Skin epidermis (tissue), 12 donors: ENCODE results near the gene TNFAIP8L1.

ENCODE experiments used
- H3K27ac ChIP-seq, 21 experiments: fragments of 200-600 bp; sonication (generic) in 11 of 21; one replicate each; pipeline ENCODE4 v1.5.0; 2020; ENCODE audit warnings: mild to moderate bottlenecking in 3 of 21, inconsistent platforms in 2 of 21, moderate library complexity in 2 of 21
- H3K4me3 ChIP-seq, 7 experiments: fragments of 200-600 bp; sonication (generic) in 2 of 7; one replicate each; pipeline ENCODE4 v1.5.0; 2020; ENCODE audit warnings: inconsistent platforms in 2 of 7, mild to moderate bottlenecking in 2 of 7, moderate library complexity in 1 of 7

Gene TNFAIP8L1

DNA sequence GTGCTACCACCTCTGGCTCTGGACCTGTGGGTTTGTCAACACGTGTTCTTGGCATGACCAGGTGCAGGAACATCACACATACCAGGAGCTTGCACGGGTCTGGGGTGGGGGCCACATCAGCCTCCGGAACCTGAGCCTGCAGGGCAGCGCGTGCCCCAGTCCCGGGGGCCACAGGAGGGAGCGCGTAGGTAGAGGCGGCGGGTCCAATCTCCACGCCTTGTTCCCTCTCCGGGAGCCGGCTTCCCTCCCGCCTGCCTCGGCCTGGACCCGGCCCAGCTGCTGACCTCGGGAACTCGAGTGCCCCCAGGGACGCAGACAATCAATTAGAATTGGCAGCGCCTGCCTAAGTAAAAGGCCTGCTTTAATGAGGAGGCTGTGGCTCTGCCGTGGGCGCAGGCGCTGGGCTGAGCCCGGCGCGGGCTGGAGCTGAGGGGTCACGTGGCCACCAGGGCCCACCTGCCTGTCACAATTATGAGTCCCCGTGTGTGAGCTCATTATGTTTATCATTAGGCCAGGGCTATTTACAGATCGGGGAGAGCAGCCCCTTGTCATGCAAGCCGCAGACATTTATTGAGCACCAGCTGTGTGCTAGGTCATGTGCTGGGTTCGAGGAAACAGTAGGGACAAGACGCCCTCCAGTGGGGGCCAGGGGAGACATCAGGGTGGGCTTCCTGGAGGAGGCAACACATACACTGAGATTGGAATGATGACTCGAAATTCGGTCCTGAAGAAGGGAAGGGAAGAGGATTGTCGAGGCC is 32.2 kb upstream of the TNFAIP8L1 start:
- Histone ChIP-seq H3K4me3 (no peak overlapping the region), H3K27ac (no peak overlapping the region)

- H3K27ac ChIP-seq = no peak overlapping the region
- no peak overlapping the region for H3K4me3 ChIP-seq
Measured at GRCh38 chr19:4609878-4610511, 29.3 kb upstream of the TNFAIP8L1 start.

DNA sequence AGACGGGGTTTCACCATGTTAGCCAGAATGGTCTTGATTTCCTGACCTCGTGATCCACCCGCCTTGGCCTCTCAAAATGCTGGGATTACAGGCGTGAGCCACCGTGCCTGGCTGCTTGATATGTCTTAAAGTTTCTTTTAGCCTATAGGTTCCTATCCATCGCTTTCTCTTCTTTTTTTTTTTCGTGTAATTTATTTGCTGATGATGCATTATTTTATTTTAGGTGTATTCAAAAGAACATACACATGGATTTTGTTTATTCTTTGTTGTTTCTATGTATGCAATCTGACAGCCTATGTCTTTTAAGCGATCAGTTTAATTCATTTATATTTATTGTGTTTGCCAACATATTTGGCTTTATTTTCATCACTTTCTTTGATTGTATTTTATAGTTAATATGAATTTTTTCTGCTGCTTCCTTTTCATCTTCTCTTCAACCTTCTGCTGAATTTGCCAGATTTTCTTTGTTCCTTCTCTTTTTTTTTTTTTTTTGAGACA is 26.0 kb upstream of the TNFAIP8L1 start:
- Histone ChIP-seq H3K27ac (no peak overlapping the region), H3K4me3 (no peak overlapping the region)

DNA sequence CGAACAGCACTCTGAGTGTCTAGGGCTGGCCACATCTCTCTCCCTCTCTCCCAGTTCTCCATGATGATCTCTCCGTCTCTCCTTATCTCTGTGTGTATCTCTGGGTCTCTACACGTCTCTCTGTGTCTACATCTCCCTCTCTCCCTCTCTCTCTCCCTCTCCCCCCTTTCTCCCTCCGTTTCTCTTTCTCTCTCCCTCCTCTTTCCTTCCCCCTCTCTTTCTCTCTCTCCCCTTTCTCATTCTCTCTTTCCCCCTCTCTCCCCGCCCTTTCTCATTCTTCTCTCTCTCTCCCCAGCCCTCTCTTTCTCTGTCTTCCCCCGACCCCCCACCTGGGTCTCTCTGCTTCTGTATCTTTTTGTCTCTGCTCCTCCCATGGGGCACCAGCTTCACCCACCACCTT is 21.3 kb upstream of the TNFAIP8L1 start:
- no peak overlapping the region for H3K27ac ChIP-seq
- no peak overlapping the region for H3K4me3 ChIP-seq

DNA sequence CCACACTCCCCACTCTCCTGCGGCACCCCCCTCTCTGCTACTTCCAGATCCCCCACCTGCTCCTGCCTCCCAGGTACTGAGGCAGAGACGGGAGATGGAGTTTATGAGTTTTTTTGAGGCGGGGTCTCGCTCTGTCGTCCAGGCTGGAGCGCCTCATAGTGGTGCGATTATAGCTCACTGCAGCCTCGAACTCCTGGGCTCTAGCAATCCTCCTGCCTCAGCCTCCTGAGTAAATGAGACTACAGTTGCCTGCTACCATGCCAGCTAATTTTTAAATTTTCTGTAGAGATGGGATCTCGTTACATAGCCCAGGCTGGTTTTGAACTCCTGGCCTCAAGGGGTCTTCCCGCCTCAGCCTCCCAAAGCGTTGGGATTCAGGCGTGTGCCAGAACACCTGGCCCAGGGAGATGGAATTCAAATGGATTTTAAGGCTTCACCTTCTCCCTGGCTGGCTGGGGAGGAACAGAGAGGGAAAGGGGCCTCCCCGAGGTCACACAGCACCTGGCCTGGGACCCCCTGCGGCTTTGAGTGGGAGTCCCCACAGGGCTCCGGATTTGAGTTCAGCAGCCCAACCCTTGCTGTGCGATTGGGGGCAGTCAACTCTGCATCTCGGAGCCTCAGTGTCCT is 19.5 kb upstream of the TNFAIP8L1 start:
- Histone ChIP-seq H3K4me3 (no peak overlapping the region), H3K27ac (no peak overlapping the region)

DNA sequence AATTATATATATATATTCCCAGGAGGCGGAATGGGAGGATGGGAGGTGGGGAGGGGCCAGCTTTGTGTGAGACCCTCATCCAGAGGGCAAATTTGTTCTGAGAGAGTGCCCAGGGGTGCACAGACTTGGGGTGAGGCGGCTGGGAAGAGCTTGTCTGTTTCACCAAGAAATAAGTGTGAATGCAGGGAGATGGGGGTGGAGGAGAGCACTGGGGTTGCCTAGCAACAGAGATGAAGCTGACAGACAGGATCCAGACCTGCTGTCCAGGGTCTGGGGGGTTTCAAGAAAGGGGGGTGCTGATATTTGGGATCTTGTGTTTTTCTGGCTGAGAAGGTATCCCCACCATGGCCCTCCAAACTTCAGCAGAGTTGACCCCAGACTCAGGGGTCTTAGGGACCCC is 18.6 kb upstream of the TNFAIP8L1 start:
- Histone ChIP-seq H3K4me3 (no peak overlapping the region), H3K27ac (no peak overlapping the region)

DNA sequence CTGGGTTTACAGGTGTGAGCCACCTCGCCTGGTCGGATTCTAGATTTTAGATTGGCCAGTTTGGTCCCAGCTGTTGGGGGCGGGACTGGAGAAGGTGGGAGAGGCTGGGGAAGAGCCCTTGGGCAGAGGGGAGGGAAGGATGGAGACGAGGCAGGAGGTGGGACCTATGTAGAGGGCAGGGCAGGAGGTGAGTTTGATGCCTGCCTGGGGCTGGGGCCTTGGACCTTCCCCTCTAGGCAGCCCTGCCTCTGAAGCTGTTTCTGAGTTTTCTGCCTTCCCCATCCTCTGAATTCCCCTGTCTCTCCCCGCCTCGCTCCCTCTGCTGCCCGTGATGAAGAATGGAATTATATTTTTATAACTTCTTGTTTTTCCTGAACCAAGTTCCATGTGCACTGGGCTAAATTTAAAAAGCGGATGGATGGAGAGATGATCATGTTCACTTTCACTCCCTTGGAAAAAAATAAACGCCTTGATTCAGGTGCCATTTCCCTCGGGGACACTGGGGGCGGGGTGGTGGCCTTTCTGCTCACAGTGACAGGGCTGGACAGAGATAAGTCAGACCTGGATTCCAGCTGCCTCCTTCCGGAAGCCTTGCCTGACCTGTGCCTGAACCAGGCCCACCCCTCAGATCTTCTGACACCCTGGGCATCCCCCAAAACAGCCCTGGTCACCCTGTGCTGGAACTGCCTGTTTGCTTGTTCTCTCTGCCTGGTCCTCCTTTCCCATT is 16.5 kb upstream of the TNFAIP8L1 start:
- Histone ChIP-seq H3K27ac (no peak overlapping the region), H3K4me3 (no peak overlapping the region)

GRCh38 chr19:4624301-4624700 is 15.0 kb upstream of the TNFAIP8L1 start:
- Histone ChIP-seq H3K4me3 (no peak overlapping the region), H3K27ac (no peak overlapping the region)

DNA sequence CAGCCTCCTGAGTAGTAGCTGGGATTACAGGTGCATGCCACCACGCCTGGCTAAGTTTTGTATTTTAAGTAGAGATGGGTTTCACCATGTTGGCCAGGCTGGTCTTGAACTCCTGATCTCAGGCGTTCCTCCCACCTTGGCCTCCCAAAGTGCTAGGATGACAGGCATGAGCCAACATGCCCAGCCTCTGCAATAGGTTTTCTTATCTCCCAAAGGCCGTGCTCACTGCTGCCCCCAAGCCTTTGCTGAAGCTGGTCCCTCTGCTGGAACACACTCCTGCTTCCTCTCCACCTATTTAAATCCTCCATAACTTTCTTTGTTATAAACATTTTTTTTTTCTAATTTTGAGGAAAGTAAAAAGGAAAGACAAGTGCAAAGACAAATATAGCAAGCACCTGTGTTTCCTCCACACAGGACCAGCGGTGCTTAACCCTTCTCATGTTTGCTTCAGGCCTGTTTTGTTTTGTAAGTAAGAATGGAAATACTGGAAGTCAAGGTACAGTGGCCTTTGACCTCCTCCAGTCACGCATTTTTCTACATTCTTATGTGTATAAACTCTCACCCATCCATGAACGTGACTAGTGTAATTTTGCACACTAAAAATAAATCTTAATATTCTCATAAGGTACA is 14.5 kb upstream of the TNFAIP8L1 start:
- H3K27ac ChIP-seq = no peak overlapping the region
- no peak overlapping the region for H3K4me3 ChIP-seq

DNA sequence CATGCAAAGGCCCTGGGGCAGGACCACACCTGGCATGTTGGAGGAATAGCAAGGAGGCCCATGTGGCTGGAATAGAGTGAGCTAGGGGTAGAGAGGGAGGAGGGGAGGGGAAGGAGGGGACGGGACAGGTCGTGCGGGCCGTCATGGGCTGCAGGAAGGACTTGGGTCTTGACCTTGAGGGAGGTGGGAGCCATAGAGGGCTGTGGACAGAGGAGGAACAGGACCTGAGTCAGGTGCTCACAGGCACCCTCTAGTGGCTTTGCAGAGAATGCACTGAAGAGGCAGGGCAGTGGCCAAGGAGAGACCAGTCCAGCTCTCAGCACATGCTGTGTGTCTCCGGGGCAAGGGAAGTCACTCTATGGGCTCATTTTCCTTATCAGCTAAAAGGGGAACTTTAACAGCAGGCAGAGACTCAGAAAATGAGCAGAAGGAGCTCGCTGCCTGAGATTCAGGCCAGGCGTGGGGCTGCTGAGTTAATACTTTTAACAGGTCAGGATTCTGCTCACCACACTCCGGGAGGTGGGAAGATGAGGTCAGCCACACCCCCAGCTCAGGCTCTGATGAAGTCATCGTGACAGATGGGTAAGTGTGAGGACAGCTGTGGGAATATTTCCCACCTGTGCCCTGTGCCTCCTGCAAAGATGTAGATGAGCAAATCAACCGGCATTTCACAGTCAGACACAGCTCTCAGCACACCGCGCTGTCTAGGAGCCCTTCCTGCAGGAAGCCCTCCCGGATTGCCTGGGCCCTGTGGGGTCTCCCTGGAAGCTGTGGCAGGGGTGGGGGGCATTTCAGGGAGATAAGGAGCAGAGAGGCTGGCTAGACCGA is 6.0 kb upstream of the TNFAIP8L1 start:
- Histone ChIP-seq H3K27ac (peak overlapping the region in 8 of 21 experiments; percentile 17 to 83 (median 26)), H3K4me3 (no peak overlapping the region)

- Histone ChIP-seq H3K27ac (peak overlapping the region in 10 of 21 experiments; percentile 5 to 83 (median 70)), H3K4me3 (peak overlapping the region; percentile 4 to 46 (median 38))
Measured at GRCh38 chr19:4635754-4636116, 3.6 kb upstream of the TNFAIP8L1 start.

GRCh38 chr19:4636151-4636717 is 3.1 kb upstream of the TNFAIP8L1 start:
- peak overlapping the region in 11 of 21 experiments; percentile 5 to 83 (median 69) for H3K27ac ChIP-seq
- H3K4me3 ChIP-seq = peak overlapping the region; percentile 4 to 46 (median 38)

DNA sequence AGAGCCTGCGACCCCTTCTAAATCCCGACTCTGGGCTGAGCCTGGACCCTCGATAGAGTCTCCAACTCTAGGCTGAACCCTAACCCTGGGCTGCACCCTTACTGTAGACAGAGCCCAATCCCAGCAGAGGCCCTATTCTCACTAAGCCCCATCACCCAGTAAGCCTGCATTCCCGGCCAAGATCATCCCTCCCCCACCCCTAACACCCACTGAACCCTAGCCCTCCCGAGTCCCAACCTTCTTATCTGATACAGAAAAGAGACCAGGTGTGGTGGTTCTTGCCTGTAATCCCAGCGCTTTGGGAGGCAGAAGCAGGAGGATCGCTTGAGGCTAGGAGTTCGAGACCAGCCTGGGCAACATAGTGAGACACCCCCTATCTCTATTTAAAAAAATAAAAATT is 2.6 kb upstream of the TNFAIP8L1 start:
- Histone ChIP-seq H3K27ac (peak overlapping the region in 5 of 21 experiments; percentile 17 to 83 (median 80)), H3K4me3 (peak overlapping the region in 3 of 7 experiments; percentile 4 to 45 (median 36))

DNA sequence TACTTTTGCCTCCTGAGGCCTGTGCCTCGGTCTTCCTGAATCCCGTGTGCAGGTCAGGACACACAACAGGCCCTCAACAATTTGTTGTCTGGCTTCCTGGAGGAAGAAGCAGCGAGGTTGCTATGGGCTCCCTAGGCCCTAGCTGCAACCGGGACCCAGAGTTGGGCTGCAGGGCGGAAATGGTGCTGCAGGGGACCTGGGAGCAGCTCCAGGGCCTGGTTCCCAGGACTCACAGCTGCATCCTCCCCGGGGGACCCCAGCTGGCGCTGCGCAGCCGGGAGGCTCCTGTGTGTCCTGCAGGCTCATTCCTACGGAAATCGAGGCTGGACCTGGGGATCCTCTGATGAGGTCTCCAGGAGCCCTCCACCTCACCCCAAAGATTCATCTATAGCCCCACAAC is 999 bp upstream of the TNFAIP8L1 start:
- Histone ChIP-seq H3K4me3 (no peak overlapping the region), H3K27ac (peak overlapping the region in 17 of 21 experiments; percentile 9 to 87 (median 79))

DNA sequence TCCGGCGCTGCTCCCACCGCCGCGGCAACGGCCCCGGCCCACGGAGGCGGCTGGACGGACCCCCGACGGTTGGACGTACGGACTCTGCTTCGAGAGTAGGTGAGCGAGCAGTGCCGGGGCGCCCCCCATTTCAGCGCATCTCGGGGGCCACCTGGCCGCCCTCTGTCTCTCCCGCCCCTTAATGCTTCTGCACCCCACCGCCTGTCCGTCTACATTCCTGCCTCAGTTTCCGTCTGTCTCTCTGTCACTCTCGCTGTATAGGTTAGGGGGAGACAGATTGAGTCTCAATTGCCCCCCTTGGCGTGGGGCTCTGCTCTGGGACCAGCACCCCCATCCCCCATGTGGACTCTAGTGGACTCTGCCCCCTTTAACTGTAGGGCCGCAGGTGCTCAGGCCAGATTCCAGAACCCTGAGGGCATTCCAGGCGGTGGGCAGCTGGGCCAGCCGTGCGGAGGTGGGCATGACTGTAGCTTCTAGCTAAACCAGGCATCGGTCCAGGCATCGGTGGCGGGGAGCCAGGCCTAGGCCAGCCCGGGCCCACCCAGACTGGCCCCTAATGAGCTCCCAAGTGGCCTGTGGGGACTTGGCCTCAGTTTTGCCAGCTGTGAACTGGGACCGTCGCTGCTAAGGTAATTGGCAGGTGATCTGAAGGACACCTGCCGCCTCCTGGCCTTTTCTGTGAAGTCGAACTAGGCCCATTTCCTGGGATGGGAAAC is 373 bp downstream of the TNFAIP8L1 start:
- H3K27ac ChIP-seq = peak overlapping the region in 20 of 21 experiments; percentile 1 to 90 (median 70)
- peak overlapping the region; percentile 55 to 79 (median 60) for H3K4me3 ChIP-seq

DNA sequence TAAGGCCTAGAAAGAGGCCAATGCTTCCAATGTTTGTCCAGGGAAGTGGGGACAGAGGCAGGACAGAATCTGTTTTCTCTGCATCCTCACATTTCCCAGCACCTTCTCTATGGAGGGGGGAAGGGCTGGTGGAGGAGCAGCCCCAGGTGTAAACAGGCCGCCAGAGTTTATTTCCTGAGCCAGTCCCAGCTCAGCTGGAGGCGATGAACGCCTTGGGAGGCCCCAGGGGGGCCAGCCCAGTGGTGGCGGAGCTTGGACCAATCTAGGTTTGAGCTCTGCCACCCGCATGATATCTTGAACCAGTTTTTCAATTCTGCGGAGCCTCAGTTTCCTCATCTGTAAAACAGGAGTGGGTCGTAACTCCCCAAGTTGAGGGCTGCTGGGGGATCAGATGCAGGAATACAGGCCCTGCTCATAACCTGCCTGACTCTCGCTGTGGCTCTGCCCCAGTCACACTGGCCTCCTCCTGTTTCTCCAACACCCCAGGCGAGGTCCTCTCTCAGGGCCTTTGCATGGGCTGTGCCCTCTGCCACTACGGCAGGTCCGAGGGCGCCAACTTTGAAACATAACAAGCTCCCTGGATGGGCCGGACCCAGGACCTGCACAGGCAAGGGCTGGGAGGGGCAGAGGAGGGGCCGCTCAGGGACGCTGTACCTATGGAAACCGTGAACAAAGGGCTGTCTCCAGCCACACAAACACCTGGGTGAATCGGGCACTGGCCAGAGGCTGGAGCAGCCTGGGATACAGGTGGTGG is 1.1 kb downstream of the TNFAIP8L1 start:
- H3K4me3 ChIP-seq = peak overlapping the region; percentile 55 to 79 (median 60)
- peak overlapping the region in 16 of 21 experiments; percentile 22 to 90 (median 71) for H3K27ac ChIP-seq

DNA sequence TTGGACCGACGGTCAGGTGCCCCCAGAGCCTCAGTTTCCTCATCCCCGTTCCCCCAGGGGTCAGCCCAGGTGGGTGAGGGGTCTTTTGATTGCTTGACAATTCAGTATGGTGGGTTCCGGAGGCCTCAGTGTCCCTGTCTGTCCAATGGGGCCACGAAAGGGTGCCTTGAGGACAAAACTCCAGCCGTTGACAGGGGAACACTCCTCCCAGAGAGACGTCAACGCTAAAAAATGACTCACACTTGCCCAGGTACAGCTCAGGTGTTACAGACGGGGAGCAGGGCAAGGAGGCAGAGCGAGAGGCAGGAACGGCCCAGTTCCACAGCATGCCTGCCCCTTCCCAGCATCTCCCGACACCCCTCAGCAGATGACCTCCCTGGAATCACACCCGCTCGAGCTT is 1.8 kb downstream of the TNFAIP8L1 start:
- peak overlapping the region in 3 of 7 experiments; percentile 59 to 79 (median 75) for H3K4me3 ChIP-seq

More for the DNA sequence above, 1.8 kb downstream of the TNFAIP8L1 start:
- H3K27ac ChIP-seq = peak overlapping the region in 4 of 21 experiments; percentile 25 to 84 (median 78)
